MM.1S (cell line): Measurements from ENCODE around the gene RAI1.

ENCODE experiments used
- EZH2 ChIP-seq: fragments of 300-600 bp; sonication (generic); optimal IDR thresholded peaks from 2 replicates; pipeline ENCODE3; 2017; ENCODE audit warnings: low read depth, mild to moderate bottlenecking, antibody characterized with exemption, low read length, mixed read lengths
- TF ChIP-seq, protein P1 (sequence below): fragments of 300-600 bp; sonication (generic); IDR thresholded peaks from 2 replicates; pipeline ENCODE4 v1.5.1; 2016; ENCODE audit warnings: antibody characterized with exemption, low read length, mixed read lengths

DNA sequence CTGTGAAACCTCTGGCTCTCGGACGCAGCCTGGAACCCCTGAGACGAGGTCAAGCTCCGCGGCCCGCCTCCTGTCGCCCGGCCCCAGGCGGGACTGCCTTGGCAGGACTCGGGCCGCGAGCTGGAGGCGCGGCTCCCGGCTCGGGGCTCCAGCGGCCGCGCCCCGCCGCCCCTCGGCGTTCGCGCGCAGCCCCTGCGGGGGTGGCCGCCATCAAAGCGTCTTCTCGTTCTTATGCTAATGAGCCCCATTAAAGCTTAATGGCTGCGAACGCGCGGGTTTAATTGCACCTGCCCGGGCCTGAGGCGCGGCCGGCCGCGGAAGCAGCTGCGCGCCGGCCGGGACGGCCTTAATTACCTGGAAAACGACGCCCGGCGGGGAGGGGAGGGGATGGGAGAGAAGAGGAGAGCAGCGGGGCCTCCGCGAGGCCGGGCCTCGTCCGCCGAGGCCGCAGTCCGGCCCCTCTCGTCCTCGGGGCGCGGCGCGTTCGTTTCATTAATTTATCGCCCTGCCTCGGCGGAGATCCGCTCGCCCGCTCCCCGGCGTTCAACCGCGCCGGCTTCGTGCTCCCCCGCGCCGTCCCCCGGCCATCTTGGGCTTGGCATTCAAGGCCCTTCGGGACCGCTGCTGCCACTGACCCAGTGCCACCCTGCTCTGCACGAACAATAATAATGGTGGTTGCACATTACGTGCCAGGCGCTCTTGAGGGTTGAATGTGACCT lies 19.2 kb downstream of the RAI1 start:
- TF ChIP-seq, protein P1, sequence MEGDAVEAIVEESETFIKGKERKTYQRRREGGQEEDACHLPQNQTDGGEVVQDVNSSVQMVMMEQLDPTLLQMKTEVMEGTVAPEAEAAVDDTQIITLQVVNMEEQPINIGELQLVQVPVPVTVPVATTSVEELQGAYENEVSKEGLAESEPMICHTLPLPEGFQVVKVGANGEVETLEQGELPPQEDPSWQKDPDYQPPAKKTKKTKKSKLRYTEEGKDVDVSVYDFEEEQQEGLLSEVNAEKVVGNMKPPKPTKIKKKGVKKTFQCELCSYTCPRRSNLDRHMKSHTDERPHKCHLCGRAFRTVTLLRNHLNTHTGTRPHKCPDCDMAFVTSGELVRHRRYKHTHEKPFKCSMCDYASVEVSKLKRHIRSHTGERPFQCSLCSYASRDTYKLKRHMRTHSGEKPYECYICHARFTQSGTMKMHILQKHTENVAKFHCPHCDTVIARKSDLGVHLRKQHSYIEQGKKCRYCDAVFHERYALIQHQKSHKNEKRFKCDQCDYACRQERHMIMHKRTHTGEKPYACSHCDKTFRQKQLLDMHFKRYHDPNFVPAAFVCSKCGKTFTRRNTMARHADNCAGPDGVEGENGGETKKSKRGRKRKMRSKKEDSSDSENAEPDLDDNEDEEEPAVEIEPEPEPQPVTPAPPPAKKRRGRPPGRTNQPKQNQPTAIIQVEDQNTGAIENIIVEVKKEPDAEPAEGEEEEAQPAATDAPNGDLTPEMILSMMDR, result no peak
- no peak for TF ChIP-seq EZH2
